CD14-positive monocyte (primary cell): ENCODE results near the gene STK4. TPM values are rescaled to one million over a fixed set of nuclear protein-coding genes. Genes with fewer than 3 reads are reported as not detected.
A peak's percentile ranks its signal among the peaks of the same experiment; 100 is the strongest.

Experiments used
- DNase-seq, 3 donors: peaks; one replicate each; pipeline ENCODE4 v3.0.0-alpha.2; 2011 to 2022
- H2AFZ ChIP-seq: 2 replicates; pipeline ENCODE4 v1.6.0; 2012; ENCODE audit warnings: mild to moderate bottlenecking, low read depth, low read length, inconsistent platforms; ENCODE audit not compliant: insufficient read depth, poor library complexity, severe bottlenecking
- H3K27ac ChIP-seq, 2 donors: 1 replicate in 1 of 2; 2 replicates in 1 of 2; pipeline ENCODE4 v1.5.1; 2012 to 2013; ENCODE audit warnings: low read length in 2 of 2, control low read depth in 1 of 2, inconsistent platforms in 1 of 2, low read depth in 1 of 2, mild to moderate bottlenecking in 1 of 2
- H3K27me3 ChIP-seq, 2 donors: one replicate each; pipeline versions ENCODE4 v1.6.0 to v1.6.1; 2011 to 2013; ENCODE audit warnings: low read length in 2 of 2; ENCODE audit not compliant: control insufficient read depth in 2 of 2, insufficient read depth in 2 of 2
- H3K36me3 ChIP-seq, 2 donors: replicated peaks in 1 of 2; 1 replicate in 1 of 2; 2 replicates in 1 of 2; pipeline versions ENCODE4 v1.5.1 to v1.6.1; 2012 to 2013; ENCODE audit warnings: low read length in 2 of 2, control low read depth in 1 of 2, inconsistent platforms in 1 of 2, mild to moderate bottlenecking in 1 of 2; ENCODE audit not compliant: insufficient read depth in 2 of 2, control insufficient read depth in 1 of 2
- H3K4me1 ChIP-seq, 2 donors: 1 replicate in 1 of 2; 2 replicates in 1 of 2; pipeline versions ENCODE4 v1.5.1 to v1.6.1; 2012 to 2013; ENCODE audit warnings: low read length in 2 of 2, control low read depth in 1 of 2, inconsistent platforms in 1 of 2, mild to moderate bottlenecking in 1 of 2, moderate library complexity in 1 of 2; ENCODE audit not compliant: insufficient read depth in 2 of 2, control insufficient read depth in 1 of 2
- H3K4me2 ChIP-seq: replicated peaks from 2 replicates; pipeline ENCODE3; 2012; ENCODE audit warnings: low read length, moderate library complexity, mild to moderate bottlenecking; ENCODE audit not compliant: poor library complexity, severe bottlenecking; ENCODE audit errors: extremely low read depth
- H3K4me3 ChIP-seq, 3 experiments: fragments of 200-600 bp in 1 of 3; sonication (generic) in 1 of 3; replicated peaks in 1 of 3; 1 replicate in 2 of 3; 2 replicates in 1 of 3; pipeline ENCODE4 v1.5.1; 2011 to 2013; ENCODE audit warnings: low read length in 3 of 3, mild to moderate bottlenecking in 3 of 3, control low read depth in 2 of 3, low read depth in 2 of 3, inconsistent platforms in 1 of 3, moderate library complexity in 1 of 3
- H3K79me2 ChIP-seq: 2 replicates; pipeline ENCODE4 v1.6.0; 2012; ENCODE audit warnings: mild to moderate bottlenecking, control low read depth, inconsistent platforms, low read length, moderate library complexity; ENCODE audit not compliant: insufficient read depth
- H3K9ac ChIP-seq: 2 replicates; pipeline ENCODE4 v1.6.0; 2017; ENCODE audit warnings: low read length, mild to moderate bottlenecking; ENCODE audit not compliant: insufficient read depth, poor library complexity, severe bottlenecking
- H3K9me3 ChIP-seq, 2 donors: replicated peaks in 1 of 2; 1 replicate in 1 of 2; 2 replicates in 1 of 2; pipeline versions ENCODE4 v1.5.1 to v1.6.1; 2012 to 2013; ENCODE audit warnings: low read length in 2 of 2, control low read depth in 1 of 2; ENCODE audit not compliant: control insufficient read depth in 1 of 2, insufficient read depth in 1 of 2
- H4K20me1 ChIP-seq: 2 replicates; pipeline ENCODE4 v1.6.0; 2012; ENCODE audit warnings: mild to moderate bottlenecking, low read length, control low read depth, moderate library complexity; ENCODE audit not compliant: insufficient read depth
- H3K27ac Mint-ChIP-seq, 7 donors: one replicate each; pipeline ENCODE4 v1.8.0; 2020; ENCODE audit warnings: mild to moderate bottlenecking in 7 of 7, mixed read lengths in 7 of 7, moderate library complexity in 6 of 7, inconsistent platforms in 2 of 7
- H3K27me3 Mint-ChIP-seq, 3 donors: one replicate each; pipeline ENCODE4 v1.8.0; 2021 to 2022; ENCODE audit warnings: low read depth in 3 of 3, mild to moderate bottlenecking in 3 of 3, mixed read lengths in 3 of 3, moderate library complexity in 3 of 3, inconsistent platforms in 1 of 3
- H3K36me3 Mint-ChIP-seq, 2 donors: one replicate each; pipeline ENCODE4 v1.8.0; 2020; ENCODE audit warnings: mixed read lengths in 2 of 2, inconsistent platforms in 1 of 2, mild to moderate bottlenecking in 1 of 2
- H3K4me1 Mint-ChIP-seq: one replicate; pipeline ENCODE4 v1.8.0; 2020; ENCODE audit warnings: mild to moderate bottlenecking, mixed read lengths
- H3K4me3 Mint-ChIP-seq, 2 donors: one replicate each; pipeline ENCODE4 v1.8.0; 2020; ENCODE audit warnings: mild to moderate bottlenecking in 2 of 2, mixed read lengths in 2 of 2, moderate library complexity in 1 of 2
- H3K9me3 Mint-ChIP-seq, 7 donors: one replicate each; pipeline ENCODE4 v1.8.0; 2020 to 2022; ENCODE audit warnings: mixed read lengths in 7 of 7, mild to moderate bottlenecking in 6 of 7, moderate library complexity in 6 of 7, inconsistent platforms in 2 of 7
- CTCF ChIP-seq: fragments of 200-600 bp; IDR thresholded peaks from one replicate; pipeline ENCODE4 v1.8.0; 2022; ENCODE audit warnings: antibody characterized with exemption, mild to moderate bottlenecking
- WGBS: methylation state at CpG from one replicate; pipeline ENCODE4 v1.1.5; 2013; ENCODE audit warnings: missing lambda C conversion rate; ENCODE audit not compliant: insufficient coverage; 5-methylcytosine and 5-hydroxymethylcytosine counted together
- intact Hi-C, 2 donors: fragments of 100-400 bp; cut with micrococcal nuclease; formaldehyde crosslinking; loops; one replicate each; pipeline versions ENCODE4 v1.15.0 to v1.15.1; 2023
- polyA plus RNA-seq, 3 donors: library from polyadenylated mRNA; depleted of rRNA in 1 of 3; unstranded in 2 of 3; stranded (reverse) in 1 of 3; fragments of 300-500 nt in 2 of 3; fragments of >200 nt in 1 of 3; fragmentation: Illumina TruSeq in 2 of 3; gene quantifications; 1 replicate in 2 of 3; 2 replicates in 1 of 3; pipeline ENCODE4 v1.2.3, GENCODE V29; 2012 to 2021

STK4 gene
- polyA plus RNA-seq, 3 donors: 53.0 to 123 (median 69.9) TPM

GRCh38 chr20:45085289-45085688, 119.0 kb downstream of the STK4 start:
- no peak overlapping the region for H3K4me3 Mint-ChIP-seq
- no CpG with 5 or more reads among the region's 2 CpGs for WGBS
- H3K9me3 Mint-ChIP-seq: peaks cover 2 to 10% (median 5%) of the 10 kb centered on the region in 7 donors
- H3K36me3 Mint-ChIP-seq: peaks cover 61 to 87% of the 10 kb centered on the region in 2 donors
- peak overlapping the region in 1 of 7 donors; percentile 15 for H3K27ac Mint-ChIP-seq
- no peaks in the 10 kb centered on the region for H3K9me3 ChIP-seq
- H3K9ac ChIP-seq: no peak overlapping the region
- no peaks in the 10 kb centered on the region for H3K79me2 ChIP-seq
- H3K27me3 ChIP-seq: no peaks in the 10 kb centered on the region
- H4K20me1 ChIP-seq: peaks cover 45% of the 10 kb centered on the region
- no peaks in the 10 kb centered on the region for H3K27me3 Mint-ChIP-seq
- H3K27ac ChIP-seq: no peak overlapping the region
- no peaks in the 10 kb centered on the region for H3K4me1 ChIP-seq
- DNase-seq: no peak
- no peak for TF ChIP-seq CTCF
- H3K4me3 ChIP-seq: no peak overlapping the region
- no peak overlapping the region for H2AFZ ChIP-seq
- peaks cover 6% of the 10 kb centered on the region for H3K4me1 Mint-ChIP-seq
- H3K36me3 ChIP-seq: peaks cover 25 to 85% of the 10 kb centered on the region in 2 donors
- H3K4me2 ChIP-seq: no peak overlapping the region
- intact Hi-C loops: no loop called here

- no CpG with 5 or more reads among the region's 1 CpG for WGBS
- Mint-ChIP-seq H3K4me1 (peaks cover 6% of the 10 kb centered on the region), H3K27me3 (no peaks in the 10 kb centered on the region), H3K4me3 (no peak overlapping the region), H3K36me3 (peaks cover 57 to 85% of the 10 kb centered on the region in 2 donors), H3K27ac (peak overlapping the region in 2 of 7 donors; percentile 29 to 66), H3K9me3 (peaks cover 2 to 6% (median 5%) of the 10 kb centered on the region in 7 donors)
- Histone ChIP-seq H3K4me3 (no peak overlapping the region), H2AFZ (no peak overlapping the region), H3K9me3 (no peaks in the 10 kb centered on the region), H3K27me3 (no peaks in the 10 kb centered on the region), H3K4me2 (no peak overlapping the region), H4K20me1 (peaks cover 39% of the 10 kb centered on the region), H3K27ac (no peak overlapping the region), H3K79me2 (no peaks in the 10 kb centered on the region), H3K4me1 (no peaks in the 10 kb centered on the region), H3K9ac (no peak overlapping the region), H3K36me3 (peaks cover 19 to 85% of the 10 kb centered on the region in 2 donors)
- no peak for DNase-seq
- TF ChIP-seq CTCF: no peak
- intact Hi-C loops: no loop called here
Measured at GRCh38 chr20:45085867-45086266, 119.6 kb downstream of the STK4 start.
